HG02759 (cell line): Measurements from ENCODE around the gene MYO7B.

Experiments used
- ATAC-seq: cut with Tn5 transposase; IDR thresholded peaks from one replicate; pipeline ENCODE4 v1.9.1; 2021; ENCODE audit warnings: mild to moderate bottlenecking, moderate library complexity; ENCODE audit not compliant: unreplicated experiment

MYO7B gene

DNA sequence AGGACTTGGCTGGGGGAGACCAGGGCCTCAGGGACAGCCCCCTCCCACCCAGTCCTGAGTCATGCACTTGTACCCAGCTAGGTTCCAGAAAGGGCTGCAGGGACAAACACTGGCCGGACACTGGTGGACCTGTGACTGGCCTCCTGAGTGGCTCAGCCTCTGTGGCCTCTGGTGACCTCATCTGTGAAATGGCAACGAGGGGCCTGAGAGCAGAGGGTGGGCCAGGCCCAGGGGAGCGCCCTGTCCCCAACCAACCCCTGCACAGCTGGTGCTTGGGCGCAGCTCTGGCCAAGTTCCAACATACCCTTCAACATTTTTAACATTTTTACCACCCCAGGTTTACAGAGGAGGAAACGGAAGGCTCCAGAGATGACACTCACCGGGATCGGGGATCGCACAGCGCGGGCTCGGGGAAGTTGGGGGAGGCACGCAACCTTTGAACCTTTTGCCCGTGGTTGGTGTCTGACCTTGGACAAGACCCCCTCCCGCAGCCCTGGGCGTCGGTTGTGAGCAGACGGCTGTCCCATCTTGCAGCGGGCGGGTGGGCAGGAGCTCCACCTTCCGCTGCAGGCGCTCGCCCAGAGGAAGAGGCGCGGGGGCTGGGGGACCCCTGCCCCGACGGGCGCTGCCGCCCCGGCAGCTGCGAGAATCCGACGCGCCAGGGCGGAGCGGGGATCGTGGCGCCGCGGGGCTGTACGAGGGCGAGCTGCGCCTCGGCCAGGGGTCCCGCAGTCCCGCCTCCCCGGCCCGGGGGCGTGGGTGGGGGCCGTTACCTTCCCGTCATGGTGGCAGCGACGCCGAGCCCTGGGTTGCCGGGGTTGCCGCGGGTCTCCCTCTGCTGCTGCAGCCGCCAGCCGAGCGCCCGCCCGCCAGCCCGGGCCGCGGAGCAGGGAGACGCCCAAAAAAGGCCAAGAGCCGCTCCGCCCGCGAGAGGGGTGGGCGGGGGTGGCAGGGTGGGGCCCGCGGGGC is 139.0 kb downstream of the MYO7B start:
- no peak for ATAC-seq

- ATAC-seq = no peak
Measured at GRCh38 chr2:127675331-127676261, 140.1 kb downstream of the MYO7B start, which contains the start of gene LIMS2. Gene LIMS2 (minus strand): TSS chr2:127675530. CDS start chr2:127675024, 506 bp downstream.

DNA sequence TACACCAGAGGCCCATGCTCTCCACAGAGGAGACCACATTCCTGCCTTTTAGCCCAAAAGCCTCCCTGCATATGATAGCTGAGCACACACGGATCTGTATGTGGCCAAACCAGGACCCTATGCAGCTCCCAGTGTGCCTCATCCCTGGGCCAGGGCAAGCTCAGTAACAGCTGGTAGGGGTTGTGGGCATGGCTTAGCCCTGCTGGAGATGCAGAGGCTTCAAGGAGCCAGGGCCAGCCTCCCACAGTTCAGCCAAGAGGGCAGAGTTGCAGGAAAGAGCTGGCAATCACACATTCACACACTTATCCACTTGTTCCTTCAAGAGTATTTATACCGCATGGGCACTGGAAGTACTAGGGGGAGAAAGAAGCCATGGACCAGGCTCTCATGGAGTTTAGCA is 141.4 kb downstream of the MYO7B start:
- no peak for ATAC-seq

DNA sequence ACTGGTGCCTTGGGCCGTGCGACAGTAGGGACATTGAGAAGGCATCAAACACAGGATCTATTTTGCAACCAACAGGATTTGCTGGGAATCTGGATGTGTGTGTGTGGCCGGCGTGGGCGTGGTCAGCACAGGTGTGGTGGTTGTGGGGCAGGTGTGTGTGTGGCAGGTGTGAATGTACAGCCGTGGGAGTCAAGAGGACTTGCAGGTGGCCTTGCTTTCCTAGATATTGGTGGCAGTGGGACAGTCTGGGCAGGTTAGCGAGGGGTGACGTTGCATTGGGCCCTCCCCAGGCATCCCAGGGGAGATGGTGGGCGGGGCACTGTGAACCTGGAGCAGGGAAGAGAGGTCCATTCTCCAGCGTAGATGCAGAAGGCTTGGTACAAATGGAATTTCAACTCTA is 143.0 kb downstream of the MYO7B start:
- no peak for ATAC-seq

- ATAC-seq = no peak
Measured at GRCh38 chr2:127678991-127679390, 143.5 kb downstream of the MYO7B start.

GRCh38 chr2:127679680-127680361 is 144.3 kb downstream of the MYO7B start:
- ATAC-seq = no peak

GRCh38 chr2:127680706-127681287 is 145.3 kb downstream of the MYO7B start:
- ATAC-seq = no peak

DNA sequence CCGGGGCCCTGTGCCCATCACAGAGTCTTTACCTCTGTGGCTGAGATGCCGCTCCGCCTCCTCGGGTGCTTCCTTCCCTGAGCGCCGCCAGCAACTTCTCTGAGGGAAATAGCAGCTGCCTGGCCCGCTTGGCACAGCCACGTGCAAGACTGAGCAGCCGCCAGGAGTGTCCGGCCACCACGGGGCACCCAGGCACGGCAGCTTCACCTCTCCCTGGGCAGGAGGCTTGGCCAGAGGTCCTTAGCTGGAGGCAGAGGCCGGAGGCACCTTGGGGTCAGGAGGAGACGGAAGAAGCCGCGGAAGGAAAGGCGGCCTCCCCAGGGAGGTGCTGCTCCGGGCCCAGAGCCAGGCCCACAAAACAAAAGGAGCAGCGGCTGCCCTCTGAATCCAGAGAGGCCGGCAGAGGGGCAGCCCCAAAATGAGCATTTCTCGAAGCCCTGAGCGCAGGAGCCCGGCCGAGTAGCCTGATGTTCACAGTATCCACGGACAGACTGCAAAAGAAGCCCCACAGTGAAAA is 145.9 kb downstream of the MYO7B start:
- no peak for ATAC-seq

DNA sequence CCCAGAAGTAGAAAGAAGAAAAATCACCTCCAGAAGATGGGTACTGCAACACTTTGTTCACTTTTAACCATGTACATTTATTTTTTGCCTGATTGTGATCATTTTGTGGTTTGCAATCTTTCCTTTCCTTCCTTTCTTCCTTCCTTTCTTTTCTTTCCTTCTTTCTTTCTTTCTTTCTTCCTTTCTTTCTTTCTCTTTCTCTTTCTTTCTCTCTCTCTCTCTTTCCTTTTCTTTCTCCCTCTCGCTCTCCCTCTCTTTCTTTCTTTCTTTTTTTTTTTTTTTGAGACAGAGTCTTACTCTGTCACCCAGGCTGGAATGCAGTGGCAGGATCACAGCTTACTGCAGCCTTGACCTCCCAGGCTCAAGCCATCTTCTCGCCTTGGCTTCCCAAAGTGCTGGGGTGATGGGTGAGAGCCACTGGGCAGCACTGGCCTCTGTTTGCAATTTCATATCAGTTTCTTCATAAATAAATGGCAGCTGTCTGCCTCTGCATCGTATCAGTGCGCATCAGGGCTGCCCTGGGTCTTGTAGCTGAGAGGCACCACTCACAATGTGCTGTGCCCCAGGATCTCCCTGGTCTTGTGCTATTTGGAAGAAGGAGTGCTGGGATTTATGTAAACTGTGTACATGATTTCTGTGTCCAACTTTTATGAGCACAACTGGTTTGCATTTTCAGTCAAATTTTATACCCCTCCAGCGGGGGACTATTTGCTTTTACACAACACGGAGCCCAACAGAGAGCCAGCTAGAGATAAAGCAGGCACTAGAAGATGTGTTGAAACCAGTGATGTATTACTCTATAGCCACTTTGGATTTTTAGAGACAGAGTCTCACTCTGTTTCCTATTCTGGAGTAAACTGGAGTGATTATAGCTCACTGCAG is 146.7 kb downstream of the MYO7B start:
- no peak for ATAC-seq

- no peak for ATAC-seq
Measured at GRCh38 chr2:127683056-127683455, 147.6 kb downstream of the MYO7B start.

- ATAC-seq = no peak
Measured at GRCh38 chr2:127683757-127684156, 148.3 kb downstream of the MYO7B start.

DNA sequence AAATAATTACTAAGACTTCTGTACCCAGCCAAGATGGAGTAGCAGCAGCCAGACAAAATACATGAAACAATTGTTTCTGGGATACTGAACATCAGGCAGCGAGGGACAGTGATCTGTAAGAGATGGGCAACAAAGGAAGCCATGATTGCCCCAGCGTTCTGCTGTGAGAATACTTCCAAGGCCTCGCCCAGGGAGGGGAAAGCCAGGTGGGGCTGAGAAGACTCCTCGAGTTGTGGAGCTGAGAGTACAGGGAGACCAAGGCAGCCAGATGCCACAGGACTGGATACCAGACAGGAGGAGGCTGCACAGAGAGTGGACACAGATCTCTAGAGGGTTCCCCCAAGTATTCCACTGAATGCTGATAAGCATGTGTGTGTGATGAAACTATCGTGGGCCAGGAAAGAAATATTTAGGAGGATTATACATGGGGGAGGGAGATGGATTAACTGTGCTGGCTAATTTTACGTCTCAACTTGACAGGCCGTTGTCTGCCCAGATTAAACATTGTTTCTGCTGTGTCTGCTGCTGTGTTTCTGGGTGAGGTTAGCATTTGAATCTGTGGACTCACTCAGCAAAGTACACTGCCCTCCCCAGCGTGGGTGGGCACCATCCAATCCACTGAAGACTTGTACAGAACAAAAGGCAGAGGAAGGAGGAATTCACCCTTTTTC is 150.1 kb downstream of the MYO7B start:
- no peak for ATAC-seq
